GM06990 (cell line): ENCODE measurements around the gene RFLNA.

Experiments used
- DNase-seq: peaks from one replicate; pipeline ENCODE4 v3.0.0-alpha.2; 2011; ENCODE audit not compliant: insufficient read length; ENCODE audit errors: extremely low read depth
- H3K27me3 ChIP-seq: replicated peaks from 2 replicates; pipeline ENCODE4 v1.6.0; 2011; ENCODE audit warnings: low read length; ENCODE audit not compliant: control insufficient read depth, insufficient read depth
- H3K36me3 ChIP-seq: 2 replicates; pipeline ENCODE4 v1.5.1; 2011; ENCODE audit warnings: low read length; ENCODE audit not compliant: control insufficient read depth, insufficient read depth
- H3K4me3 ChIP-seq: replicated peaks from 2 replicates; pipeline ENCODE4 v1.5.1; 2011; ENCODE audit warnings: low read depth, mild to moderate bottlenecking, control low read depth, low read length
- TF ChIP-seq, protein P1 (sequence below): IDR thresholded peaks from 2 replicates; pipeline ENCODE4 v1.5.1; 2011; ENCODE audit warnings: low read length, control low read depth, mild to moderate bottlenecking, inconsistent platforms; ENCODE audit not compliant: insufficient read depth, poor library complexity, severe bottlenecking

RFLNA gene

DNA sequence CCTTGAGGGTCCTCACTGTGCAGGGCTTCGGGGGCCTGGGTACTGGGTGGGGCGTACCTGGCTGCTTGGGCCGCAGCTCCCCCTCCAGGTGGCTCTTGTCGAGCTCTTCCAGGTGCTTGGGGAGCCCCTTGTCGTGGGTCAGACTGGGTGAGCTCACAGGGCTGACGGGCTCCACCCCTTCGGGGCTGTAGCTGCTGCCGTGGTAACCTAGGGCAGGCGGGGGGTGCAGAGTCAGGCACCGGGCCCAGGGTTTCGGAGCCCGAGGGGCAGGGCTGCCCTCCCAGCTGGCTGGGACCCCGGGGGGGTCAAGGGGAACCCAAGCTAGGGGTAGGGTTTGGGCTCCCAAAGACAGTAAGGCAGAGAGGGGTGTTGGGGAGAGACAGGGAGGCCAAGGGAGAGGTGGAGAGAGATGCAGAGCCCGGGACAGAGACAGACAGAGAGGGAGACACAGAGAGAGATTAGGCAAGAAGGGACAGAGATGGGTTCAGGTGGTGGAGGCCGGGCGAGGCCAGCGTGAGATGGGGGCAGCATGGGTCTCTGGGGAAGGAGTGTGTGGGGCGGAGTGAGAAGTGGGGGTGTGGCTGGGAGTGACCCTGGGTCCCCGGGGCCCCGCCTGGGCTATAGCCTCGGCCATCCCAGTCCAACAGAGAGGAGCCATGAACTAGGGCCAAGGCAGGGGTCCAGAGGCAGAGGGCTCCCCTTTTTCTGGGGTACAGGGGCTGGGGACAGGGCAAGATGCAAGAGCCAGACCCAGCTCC, 40.7 kb downstream of the RFLNA start:
- DNase-seq = no peak
- H3K36me3 ChIP-seq = peaks cover 43% of the 10 kb centered on the region
- TF ChIP-seq, protein P1, sequence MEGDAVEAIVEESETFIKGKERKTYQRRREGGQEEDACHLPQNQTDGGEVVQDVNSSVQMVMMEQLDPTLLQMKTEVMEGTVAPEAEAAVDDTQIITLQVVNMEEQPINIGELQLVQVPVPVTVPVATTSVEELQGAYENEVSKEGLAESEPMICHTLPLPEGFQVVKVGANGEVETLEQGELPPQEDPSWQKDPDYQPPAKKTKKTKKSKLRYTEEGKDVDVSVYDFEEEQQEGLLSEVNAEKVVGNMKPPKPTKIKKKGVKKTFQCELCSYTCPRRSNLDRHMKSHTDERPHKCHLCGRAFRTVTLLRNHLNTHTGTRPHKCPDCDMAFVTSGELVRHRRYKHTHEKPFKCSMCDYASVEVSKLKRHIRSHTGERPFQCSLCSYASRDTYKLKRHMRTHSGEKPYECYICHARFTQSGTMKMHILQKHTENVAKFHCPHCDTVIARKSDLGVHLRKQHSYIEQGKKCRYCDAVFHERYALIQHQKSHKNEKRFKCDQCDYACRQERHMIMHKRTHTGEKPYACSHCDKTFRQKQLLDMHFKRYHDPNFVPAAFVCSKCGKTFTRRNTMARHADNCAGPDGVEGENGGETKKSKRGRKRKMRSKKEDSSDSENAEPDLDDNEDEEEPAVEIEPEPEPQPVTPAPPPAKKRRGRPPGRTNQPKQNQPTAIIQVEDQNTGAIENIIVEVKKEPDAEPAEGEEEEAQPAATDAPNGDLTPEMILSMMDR = no peak
- no peaks in the 10 kb centered on the region for H3K27me3 ChIP-seq
- no peak overlapping the region for H3K4me3 ChIP-seq

DNA sequence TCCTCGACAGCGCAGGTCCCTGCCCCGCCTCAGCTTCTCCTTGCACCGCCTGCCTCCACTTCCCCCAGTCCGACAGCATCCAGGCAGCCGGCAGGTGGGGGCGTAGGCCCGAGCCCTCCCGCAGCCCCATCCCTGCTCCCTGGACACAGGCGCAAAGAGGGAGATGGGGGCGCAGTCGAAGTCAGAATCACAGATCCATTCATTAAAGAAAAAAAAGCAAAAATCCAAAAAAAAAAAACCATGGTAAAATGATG, 41.2 kb downstream of the RFLNA start:
- H3K36me3 ChIP-seq = peaks cover 44% of the 10 kb centered on the region
- no peak for DNase-seq
- TF ChIP-seq, protein P1 = no peak

DNA sequence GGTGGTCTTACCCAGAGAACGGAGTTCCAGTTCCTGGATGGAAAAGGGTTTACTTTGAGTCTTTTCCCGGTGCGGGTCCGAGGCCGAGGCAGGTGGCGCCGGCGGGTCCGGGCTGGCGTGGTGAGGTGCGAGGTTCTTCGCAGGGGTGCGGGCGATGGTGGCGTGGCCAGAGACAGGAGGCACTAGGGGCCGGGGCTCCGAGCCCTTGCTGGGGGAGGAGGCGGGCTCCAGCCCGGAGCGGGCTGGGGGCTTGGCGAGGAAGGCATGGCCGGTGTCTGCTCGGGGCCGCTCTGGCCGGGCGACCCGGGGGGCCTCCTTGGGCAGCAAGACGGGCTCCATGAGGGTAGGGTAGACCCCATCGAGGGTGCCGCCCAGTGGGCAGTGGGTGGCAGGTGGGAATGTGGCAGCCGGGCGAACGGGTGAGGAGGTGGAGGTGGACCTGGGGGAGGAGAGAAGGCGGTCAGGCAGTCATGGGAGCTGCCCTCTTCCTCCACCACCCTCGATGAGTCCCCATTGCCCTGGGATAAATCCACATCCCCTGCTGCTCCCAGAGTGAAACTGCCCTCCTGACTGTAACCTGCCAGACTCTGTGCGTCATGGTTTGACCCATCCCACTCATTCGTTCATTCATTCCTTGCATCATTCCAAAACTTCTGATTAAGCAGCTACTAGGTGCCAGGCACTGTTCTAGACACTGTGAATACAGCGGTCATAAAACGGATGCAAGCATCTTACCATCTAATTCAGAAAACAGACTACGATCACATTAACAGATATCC, 42.0 kb downstream of the RFLNA start:
- Histone ChIP-seq H3K36me3 (peaks cover 44% of the 10 kb centered on the region), H3K4me3 (no peak overlapping the region), H3K27me3 (no peaks in the 10 kb centered on the region)
- TF ChIP-seq, protein P1 = no peak
- DNase-seq = no peak

More for the DNA sequence above, 41.2 kb downstream of the RFLNA start:
- no peak overlapping the region for H3K4me3 ChIP-seq
- no peaks in the 10 kb centered on the region for H3K27me3 ChIP-seq

DNA sequence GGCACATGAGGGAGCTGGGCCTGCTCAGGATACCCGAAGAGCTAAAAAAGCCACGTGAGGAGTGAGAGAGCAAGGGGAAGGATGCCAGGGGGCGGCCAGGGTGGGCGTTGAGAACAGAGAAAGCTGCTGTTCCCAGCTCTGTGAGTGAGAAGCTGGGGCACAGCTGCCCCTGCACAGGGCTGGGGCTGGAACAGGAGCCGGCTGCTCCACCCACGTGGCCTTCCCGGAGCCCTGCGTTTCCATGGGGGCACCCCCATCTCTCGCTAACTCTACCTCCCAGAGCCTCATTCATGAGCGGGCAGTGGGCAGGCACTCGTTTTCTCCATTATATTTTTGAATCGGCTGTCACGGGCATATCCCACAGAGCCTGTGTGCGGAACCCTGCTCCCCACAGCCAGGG, 42.7 kb downstream of the RFLNA start:
- TF ChIP-seq, protein P1 = no peak
- H3K36me3 ChIP-seq = peaks cover 39% of the 10 kb centered on the region
- H3K27me3 ChIP-seq = no peaks in the 10 kb centered on the region
- DNase-seq = no peak
- no peak overlapping the region for H3K4me3 ChIP-seq

DNA sequence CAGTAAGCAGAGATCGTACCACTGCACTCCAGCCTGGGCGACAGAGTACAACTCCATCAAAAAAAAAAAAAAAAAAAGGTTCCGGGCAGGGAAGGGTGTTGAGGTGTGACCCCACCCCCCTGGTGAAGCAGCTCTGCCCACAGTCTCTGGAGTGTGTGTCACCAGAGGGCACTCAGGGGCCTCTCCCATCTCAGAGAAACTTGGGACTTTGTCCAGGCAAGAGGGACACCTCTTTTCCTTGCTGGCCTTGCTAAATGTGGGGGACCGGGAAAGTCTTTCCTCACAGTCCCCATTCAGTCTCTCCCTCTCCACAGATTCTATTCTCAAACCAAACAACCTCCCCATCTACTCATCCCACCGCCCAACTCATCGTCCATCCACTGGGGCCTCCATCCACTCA, 43.6 kb downstream of the RFLNA start:
- DNase-seq = no peak
- TF ChIP-seq, protein P1 = no peak
- H3K36me3 ChIP-seq = peaks cover 38% of the 10 kb centered on the region

More for the DNA sequence above, 43.6 kb downstream of the RFLNA start:
- Histone ChIP-seq H3K4me3 (no peak overlapping the region), H3K27me3 (no peaks in the 10 kb centered on the region)
